ENCODE data around the gene CASKIN1. TPM values are rescaled to one million over a fixed set of nuclear protein-coding genes. Genes with fewer than 3 reads are reported as not detected.

Gene CASKIN1
- total and polyA plus RNA-seq, 4 donors = 10.4 to 86.2 (median 56.2) TPM

DNA sequence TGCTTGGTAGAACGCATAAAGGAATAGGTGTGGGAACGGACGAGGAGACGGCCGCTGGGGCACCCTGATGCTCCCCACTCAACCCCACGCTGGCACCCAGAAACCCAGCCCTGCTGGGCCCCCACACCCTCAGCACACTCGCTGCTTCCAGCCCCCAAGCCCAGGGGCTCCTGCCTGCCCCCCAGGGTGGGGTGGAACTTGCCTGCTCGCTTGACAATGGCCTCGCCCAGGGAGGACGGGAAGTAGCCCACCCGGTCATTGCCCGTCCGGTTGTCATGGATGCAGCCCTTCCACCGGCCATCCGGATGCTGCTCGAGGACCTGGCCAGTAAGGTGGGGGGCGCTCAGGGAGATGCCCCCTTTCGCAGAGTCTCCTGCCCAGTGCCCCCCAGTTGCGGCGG, 9.9 kb downstream of the CASKIN1 start:
- no peak for DNase-seq (ENCODE audit: low read depth in 4 of 6, low spot score in 6 of 6)
- H3K4me3 ChIP-seq (ENCODE audit: low read depth, low read length) = no peak overlapping the region
- peaks cover 17% of the 10 kb centered on the region for H3K4me1 ChIP-seq (ENCODE audit: control insufficient read depth, insufficient read depth, low read length)
- no peaks in the 10 kb centered on the region for H3K27me3 ChIP-seq (ENCODE audit: control insufficient read depth, insufficient read depth, low read length)
- peaks cover 100% of the 10 kb centered on the region for H3K36me3 ChIP-seq (ENCODE audit: control insufficient read depth, insufficient read depth, low read length)
- no peaks in the 10 kb centered on the region for H3K9me3 ChIP-seq (ENCODE audit: control insufficient read depth, insufficient read depth, low read length)
- 78% methylated on average over 14 of the region's 20 CpGs for WGBS (ENCODE audit: insufficient coverage)
- no peak overlapping the region for H3K27ac ChIP-seq (ENCODE audit: low read depth, low read length)

DNA sequence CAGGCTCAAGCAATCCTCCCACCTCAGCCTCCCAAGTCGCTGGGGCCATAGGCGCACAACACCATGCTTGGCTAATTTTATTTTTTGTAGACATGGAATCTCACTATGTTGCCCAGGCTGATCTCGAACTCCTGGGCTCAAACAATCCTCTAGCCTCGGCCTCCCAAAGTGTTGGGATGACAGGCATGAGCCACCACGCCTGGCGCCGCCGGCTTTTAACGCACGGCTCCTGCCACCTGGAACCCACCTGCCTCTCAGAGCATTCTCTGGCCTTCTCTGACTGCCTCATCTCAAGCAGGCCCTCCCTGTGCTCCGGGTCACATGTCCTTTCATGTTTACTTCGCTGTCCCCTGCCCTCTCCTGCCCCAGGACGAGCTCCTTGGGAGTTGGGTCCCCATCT, 10.3 kb downstream of the CASKIN1 start:
- DNase-seq (ENCODE audit: low read depth in 4 of 6, low spot score in 6 of 6) = no peak
- H3K27me3 ChIP-seq (ENCODE audit: control insufficient read depth, insufficient read depth, low read length) = no peaks in the 10 kb centered on the region
- no peak overlapping the region for H3K27ac ChIP-seq (ENCODE audit: low read depth, low read length)
- H3K9me3 ChIP-seq (ENCODE audit: control insufficient read depth, insufficient read depth, low read length) = no peaks in the 10 kb centered on the region
- peaks cover 100% of the 10 kb centered on the region for H3K36me3 ChIP-seq (ENCODE audit: control insufficient read depth, insufficient read depth, low read length)
- 94% methylated on average over 11 of the region's 13 CpGs for WGBS (ENCODE audit: insufficient coverage)
- peaks cover 12% of the 10 kb centered on the region for H3K4me1 ChIP-seq (ENCODE audit: control insufficient read depth, insufficient read depth, low read length)
- H3K4me3 ChIP-seq (ENCODE audit: low read depth, low read length) = no peak overlapping the region

DNA sequence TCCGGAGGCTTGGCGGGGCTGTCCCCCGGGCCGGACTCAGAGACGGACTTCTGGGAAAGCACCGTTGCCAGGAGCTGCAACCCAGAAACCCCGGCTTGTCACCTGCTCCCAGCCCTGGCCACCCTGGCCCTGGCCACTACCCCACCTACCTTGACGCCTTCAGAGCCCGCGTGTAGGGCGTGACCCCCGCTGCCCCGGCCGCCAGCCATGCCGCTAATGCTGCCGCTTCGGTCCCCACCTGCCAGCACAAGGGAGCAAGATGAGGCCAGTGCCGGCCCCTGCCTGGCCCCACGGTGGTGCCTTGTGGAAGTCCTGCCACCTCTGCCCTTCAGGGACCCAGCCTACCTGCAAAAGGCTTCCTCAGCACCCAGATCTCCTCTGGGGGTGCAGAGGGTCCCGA, 11.4 kb downstream of the CASKIN1 start:
- WGBS (ENCODE audit: insufficient coverage) = 92% methylated on average over 20 of the region's 20 CpGs
- Histone ChIP-seq H3K27me3 (ENCODE audit: control insufficient read depth, insufficient read depth, low read length) (no peaks in the 10 kb centered on the region), H3K27ac (ENCODE audit: low read depth, low read length) (no peak overlapping the region), H3K9me3 (ENCODE audit: control insufficient read depth, insufficient read depth, low read length) (no peaks in the 10 kb centered on the region), H3K36me3 (ENCODE audit: control insufficient read depth, insufficient read depth, low read length) (peaks cover 100% of the 10 kb centered on the region), H3K4me3 (ENCODE audit: low read depth, low read length) (no peak overlapping the region), H3K4me1 (ENCODE audit: control insufficient read depth, insufficient read depth, low read length) (peaks cover 1% of the 10 kb centered on the region)
- DNase-seq (ENCODE audit: low read depth in 4 of 6, low spot score in 6 of 6) = no peak

DNA sequence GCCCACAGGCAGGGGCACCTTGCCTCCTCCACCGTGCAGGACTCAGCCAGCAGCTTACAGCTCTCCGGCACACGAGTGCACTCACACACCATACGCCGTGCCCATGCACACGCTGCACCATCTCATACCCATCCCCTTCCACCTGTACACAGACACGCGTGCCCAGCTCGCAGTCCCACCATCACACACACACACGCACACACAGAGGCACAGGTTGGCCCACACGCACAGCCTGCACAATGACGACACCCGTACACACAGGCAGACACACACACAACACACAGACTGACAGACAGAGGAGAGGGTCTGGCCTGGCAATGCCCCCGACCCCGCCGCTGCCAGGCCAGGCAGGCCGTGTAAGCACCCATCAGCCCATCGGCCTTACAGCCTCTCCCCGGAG, 12.1 kb downstream of the CASKIN1 start:
- Histone ChIP-seq H3K36me3 (ENCODE audit: control insufficient read depth, insufficient read depth, low read length) (peaks cover 100% of the 10 kb centered on the region), H3K27ac (ENCODE audit: low read depth, low read length) (no peak overlapping the region), H3K27me3 (ENCODE audit: control insufficient read depth, insufficient read depth, low read length) (no peaks in the 10 kb centered on the region), H3K9me3 (ENCODE audit: control insufficient read depth, insufficient read depth, low read length) (no peaks in the 10 kb centered on the region), H3K4me3 (ENCODE audit: low read depth, low read length) (no peak overlapping the region), H3K4me1 (ENCODE audit: control insufficient read depth, insufficient read depth, low read length) (no peaks in the 10 kb centered on the region)
- 92% methylated on average over 18 of the region's 19 CpGs for WGBS (ENCODE audit: insufficient coverage)
- DNase-seq (ENCODE audit: low read depth in 4 of 6, low spot score in 6 of 6) = no peak

DNA sequence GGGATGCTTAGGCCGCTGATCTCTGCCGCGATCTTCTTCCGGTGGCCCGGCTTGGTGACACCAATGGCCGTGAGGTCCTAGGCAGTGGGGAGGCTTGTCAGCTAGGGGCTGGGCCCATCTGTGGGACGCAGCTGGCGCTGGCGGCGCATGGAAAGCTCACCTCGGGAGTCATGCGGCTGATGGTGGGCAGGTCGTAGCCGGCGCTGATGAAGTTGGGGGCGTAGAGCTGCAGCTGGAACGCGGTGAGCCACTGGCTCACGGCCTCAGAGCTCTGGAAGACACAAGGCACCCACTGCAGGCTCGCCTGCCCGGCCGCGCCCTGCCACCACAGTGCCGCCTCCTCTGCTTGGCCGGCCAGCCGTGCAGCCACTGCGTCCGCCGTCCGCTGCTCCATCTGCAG, 12.7 kb downstream of the CASKIN1 start:
- Histone ChIP-seq H3K27ac (ENCODE audit: low read depth, low read length) (no peak overlapping the region), H3K36me3 (ENCODE audit: control insufficient read depth, insufficient read depth, low read length) (peaks cover 96% of the 10 kb centered on the region), H3K27me3 (ENCODE audit: control insufficient read depth, insufficient read depth, low read length) (no peaks in the 10 kb centered on the region), H3K9me3 (ENCODE audit: control insufficient read depth, insufficient read depth, low read length) (no peaks in the 10 kb centered on the region), H3K4me3 (ENCODE audit: low read depth, low read length) (no peak overlapping the region), H3K4me1 (ENCODE audit: control insufficient read depth, insufficient read depth, low read length) (no peaks in the 10 kb centered on the region)
- WGBS (ENCODE audit: insufficient coverage) = 94% methylated on average over 29 of the region's 30 CpGs
- no peak for DNase-seq (ENCODE audit: low read depth in 4 of 6, low spot score in 6 of 6)

DNA sequence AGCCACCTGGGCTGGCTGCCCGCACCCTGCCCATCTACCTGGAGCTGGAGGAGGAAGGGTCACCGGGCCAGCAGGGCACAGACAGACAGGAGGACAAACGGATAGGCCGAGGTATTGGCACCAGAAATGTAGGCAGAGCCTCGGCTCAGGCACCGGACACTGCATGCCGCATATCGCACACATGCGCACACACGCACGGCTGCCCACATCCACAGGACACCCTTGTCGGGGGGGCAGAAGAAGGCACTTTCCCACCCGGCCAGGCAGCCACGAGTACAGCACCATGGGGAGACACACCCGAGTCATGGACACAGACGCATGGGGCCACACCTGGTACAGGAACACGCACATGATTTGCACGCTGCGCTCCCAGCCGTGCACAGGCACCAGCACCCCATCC, 14.5 kb downstream of the CASKIN1 start:
- Histone ChIP-seq H3K36me3 (ENCODE audit: control insufficient read depth, insufficient read depth, low read length) (peaks cover 94% of the 10 kb centered on the region), H3K4me1 (ENCODE audit: control insufficient read depth, insufficient read depth, low read length) (no peaks in the 10 kb centered on the region), H3K4me3 (ENCODE audit: low read depth, low read length) (no peak overlapping the region), H3K27me3 (ENCODE audit: control insufficient read depth, insufficient read depth, low read length) (no peaks in the 10 kb centered on the region), H3K27ac (ENCODE audit: low read depth, low read length) (no peak overlapping the region), H3K9me3 (ENCODE audit: control insufficient read depth, insufficient read depth, low read length) (no peaks in the 10 kb centered on the region)
- 89% methylated on average over 20 of the region's 20 CpGs for WGBS (ENCODE audit: insufficient coverage)
- DNase-seq (ENCODE audit: low read depth in 4 of 6, low spot score in 6 of 6) = no peak

DNA sequence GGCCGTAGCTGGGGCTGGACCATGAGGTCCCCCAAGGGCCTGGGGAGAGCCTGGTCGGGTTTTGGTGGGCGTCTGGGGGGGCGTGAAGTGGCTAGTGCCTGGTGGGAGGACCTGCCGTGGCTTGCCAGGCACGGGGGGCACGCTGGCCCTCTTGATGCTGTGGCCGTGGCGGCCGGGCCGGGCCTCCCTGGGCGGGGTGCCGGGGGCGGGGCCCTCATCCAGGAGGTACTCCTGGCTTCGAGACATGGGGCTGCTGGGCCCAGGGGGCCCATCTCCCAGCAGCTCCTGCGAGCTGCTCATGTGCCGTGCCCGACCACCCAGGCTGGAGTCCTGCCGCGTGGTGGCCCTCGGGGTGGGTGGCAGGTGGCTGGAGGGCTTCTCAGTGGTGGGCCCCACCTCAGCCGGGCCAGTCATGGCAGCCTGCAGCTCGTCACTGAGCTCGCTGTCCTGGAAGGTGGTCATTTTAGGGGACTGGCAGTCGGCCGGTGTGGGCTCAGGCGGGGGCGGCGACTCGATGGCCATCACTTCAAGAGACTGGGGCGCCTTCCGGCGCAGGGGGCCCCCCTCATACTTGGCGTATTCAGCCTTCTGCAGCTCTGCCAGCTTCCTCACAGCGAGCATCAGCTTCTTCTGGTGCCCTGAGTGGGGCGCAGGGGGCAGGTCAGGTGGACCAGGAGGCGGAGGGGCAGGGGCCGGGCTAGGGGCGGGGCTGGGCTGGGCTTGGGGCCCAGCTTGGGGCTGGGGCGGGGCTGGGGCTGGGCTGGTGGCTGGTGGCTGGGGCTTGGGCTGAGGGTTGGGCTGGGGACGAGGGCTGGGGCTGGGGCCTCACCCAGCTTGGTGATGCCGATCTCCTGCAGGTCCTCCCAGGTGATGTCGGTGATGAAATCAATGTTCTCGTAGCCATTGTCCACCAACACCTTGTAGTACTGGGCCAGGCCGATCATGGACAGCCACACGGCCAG, 15.2 kb downstream of the CASKIN1 start:
- no peaks in the 10 kb centered on the region for H3K9me3 ChIP-seq (ENCODE audit: control insufficient read depth, insufficient read depth, low read length)
- DNase-seq (ENCODE audit: low read depth in 4 of 6, low spot score in 6 of 6) = no peak
- WGBS (ENCODE audit: insufficient coverage) = 86% methylated on average over 39 of the region's 46 CpGs
- no peaks in the 10 kb centered on the region for H3K4me1 ChIP-seq (ENCODE audit: control insufficient read depth, insufficient read depth, low read length)
- no peak overlapping the region for H3K4me3 ChIP-seq (ENCODE audit: low read depth, low read length)
- H3K27ac ChIP-seq (ENCODE audit: low read depth, low read length) = no peak overlapping the region
- no peaks in the 10 kb centered on the region for H3K27me3 ChIP-seq (ENCODE audit: control insufficient read depth, insufficient read depth, low read length)
- peaks cover 94% of the 10 kb centered on the region for H3K36me3 ChIP-seq (ENCODE audit: control insufficient read depth, insufficient read depth, low read length)

DNA sequence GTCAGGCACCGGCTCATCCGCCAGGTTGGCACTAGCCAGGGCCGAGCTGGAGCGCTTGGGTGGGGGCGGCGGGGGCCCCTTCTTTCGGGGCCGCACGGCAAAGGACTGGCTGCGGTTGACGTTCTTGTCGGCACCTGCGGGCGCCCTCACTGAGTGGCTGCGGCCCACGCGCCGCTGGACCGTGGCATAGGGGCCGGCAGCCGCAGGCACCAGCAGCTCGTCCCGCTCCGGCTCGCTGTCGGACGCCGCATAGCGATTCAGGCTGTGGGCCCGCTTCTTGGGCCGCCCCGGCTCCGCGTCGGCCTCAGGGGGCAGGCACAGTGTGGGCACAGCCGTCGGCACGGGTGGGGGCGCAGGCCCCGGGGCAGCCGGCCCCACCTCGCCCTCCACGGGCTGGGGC, 15.9 kb downstream of the CASKIN1 start:
- Histone ChIP-seq H3K4me3 (ENCODE audit: low read depth, low read length) (no peak overlapping the region), H3K27ac (ENCODE audit: low read depth, low read length) (no peak overlapping the region), H3K9me3 (ENCODE audit: control insufficient read depth, insufficient read depth, low read length) (no peaks in the 10 kb centered on the region), H3K4me1 (ENCODE audit: control insufficient read depth, insufficient read depth, low read length) (no peaks in the 10 kb centered on the region), H3K36me3 (ENCODE audit: control insufficient read depth, insufficient read depth, low read length) (peaks cover 94% of the 10 kb centered on the region), H3K27me3 (ENCODE audit: control insufficient read depth, insufficient read depth, low read length) (no peaks in the 10 kb centered on the region)
- WGBS (ENCODE audit: insufficient coverage) = 93% methylated on average over 43 of the region's 43 CpGs
- no peak for DNase-seq (ENCODE audit: low read depth in 4 of 6, low spot score in 6 of 6)

DNA sequence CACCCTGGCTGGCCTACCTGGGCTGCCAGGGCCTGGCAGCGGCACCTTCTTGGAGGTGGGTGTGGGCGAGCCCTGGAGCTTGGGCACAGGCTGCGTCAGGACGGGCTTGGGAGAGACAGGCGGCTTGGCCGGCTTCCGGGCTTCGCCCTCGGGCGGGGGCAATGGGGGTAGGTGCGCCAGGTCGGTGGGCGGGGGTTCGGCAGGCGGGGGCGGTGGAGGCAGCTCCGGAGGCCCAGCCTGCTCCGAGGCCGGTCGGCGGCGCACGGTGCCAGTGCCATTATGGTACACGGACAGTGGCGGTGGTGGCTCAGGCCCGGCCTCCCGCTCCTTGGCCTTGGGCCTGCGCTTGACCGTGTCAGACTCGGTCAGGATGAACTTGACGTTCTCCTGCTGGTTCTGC, 16.8 kb downstream of the CASKIN1 start:
- peaks cover 94% of the 10 kb centered on the region for H3K36me3 ChIP-seq (ENCODE audit: control insufficient read depth, insufficient read depth, low read length)
- H3K4me3 ChIP-seq (ENCODE audit: low read depth, low read length) = no peak overlapping the region
- no peaks in the 10 kb centered on the region for H3K9me3 ChIP-seq (ENCODE audit: control insufficient read depth, insufficient read depth, low read length)
- no peaks in the 10 kb centered on the region for H3K27me3 ChIP-seq (ENCODE audit: control insufficient read depth, insufficient read depth, low read length)
- WGBS (ENCODE audit: insufficient coverage) = 94% methylated on average over 29 of the region's 31 CpGs
- no peak overlapping the region for H3K27ac ChIP-seq (ENCODE audit: low read depth, low read length)
- no peaks in the 10 kb centered on the region for H3K4me1 ChIP-seq (ENCODE audit: control insufficient read depth, insufficient read depth, low read length)
- DNase-seq (ENCODE audit: low read depth in 4 of 6, low spot score in 6 of 6) = no peak

DNA sequence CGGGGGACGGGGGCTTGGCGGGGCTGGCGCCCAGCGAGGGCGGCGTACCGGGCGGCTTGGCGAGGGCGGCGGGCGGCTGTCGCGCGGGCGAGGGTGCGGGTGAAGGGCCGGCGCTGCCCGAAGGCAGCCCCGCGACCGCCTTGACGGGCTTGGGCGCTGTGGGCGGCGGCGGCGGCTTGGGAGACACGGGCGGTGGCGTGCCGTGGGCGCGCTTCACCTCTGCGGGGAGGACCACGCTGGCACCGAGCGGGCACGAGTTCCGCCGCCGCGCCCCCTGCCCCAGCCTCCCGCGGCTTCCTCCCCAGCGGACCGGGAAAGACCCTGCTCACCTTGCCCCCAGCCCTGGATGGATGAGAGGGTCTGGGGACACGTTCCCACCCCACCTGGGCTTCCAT, 17.3 kb downstream of the CASKIN1 start:
- no peak for DNase-seq (ENCODE audit: low read depth in 4 of 6, low spot score in 6 of 6)
- H3K9me3 ChIP-seq (ENCODE audit: control insufficient read depth, insufficient read depth, low read length) = no peaks in the 10 kb centered on the region
- no peaks in the 10 kb centered on the region for H3K27me3 ChIP-seq (ENCODE audit: control insufficient read depth, insufficient read depth, low read length)
- no peaks in the 10 kb centered on the region for H3K4me1 ChIP-seq (ENCODE audit: control insufficient read depth, insufficient read depth, low read length)
- WGBS (ENCODE audit: insufficient coverage) = 23% methylated on average over 42 of the region's 50 CpGs
- H3K27ac ChIP-seq (ENCODE audit: low read depth, low read length) = no peak overlapping the region
- H3K4me3 ChIP-seq (ENCODE audit: low read depth, low read length) = no peak overlapping the region
- H3K36me3 ChIP-seq (ENCODE audit: control insufficient read depth, insufficient read depth, low read length) = peaks cover 94% of the 10 kb centered on the region

All from spinal cord (tissue), 10 donors.